Small intestine (tissue), 16 donors: ENCODE data around the gene PPP6C. TPM values are rescaled to one million over a fixed set of nuclear protein-coding genes. Genes with fewer than 3 reads are reported as not detected.
A peak's percentile ranks its signal among the peaks of the same experiment; 100 is the strongest.
"Not testable (repeated sequence)": the region's sequence is repeated elsewhere in the genome, so short reads cannot be mapped to it uniquely, and the experiment has no call there.

ENCODE experiments used
- DNase-seq, 2 donors: peaks; one replicate each; pipeline versions ENCODE4 v3.0.0 to v3.0.0-alpha.2; 2013
- FAIRE-seq: peaks from 2 replicates; lab custom pipeline; 2012; peaks lifted over from hg19 to GRCh38; lab: Jason Lieb, UNC
- H3K27ac ChIP-seq, 3 donors: one replicate each; pipeline ENCODE4 v1.5.1; 2013; ENCODE audit warnings: low read length in 2 of 3, mild to moderate bottlenecking in 2 of 3, control low read depth in 1 of 3, inconsistent platforms in 1 of 3, low read depth in 1 of 3, moderate library complexity in 1 of 3
- H3K27me3 ChIP-seq, 3 donors: one replicate each; pipeline ENCODE4 v1.6.1; 2013; ENCODE audit warnings: low read length in 3 of 3, inconsistent platforms in 1 of 3; ENCODE audit not compliant: control insufficient read depth in 3 of 3, insufficient read depth in 3 of 3
- H3K36me3 ChIP-seq, 3 donors: one replicate each; pipeline ENCODE4 v1.6.1; 2013; ENCODE audit warnings: low read length in 3 of 3, inconsistent platforms in 1 of 3, low read depth in 1 of 3, mild to moderate bottlenecking in 1 of 3, moderate library complexity in 1 of 3; ENCODE audit not compliant: control insufficient read depth in 3 of 3, insufficient read depth in 2 of 3
- H3K4me1 ChIP-seq, 3 donors: one replicate each; pipeline ENCODE4 v1.6.1; 2013; ENCODE audit warnings: low read length in 2 of 3, inconsistent platforms in 1 of 3, low read depth in 1 of 3, mild to moderate bottlenecking in 1 of 3, moderate library complexity in 1 of 3; ENCODE audit not compliant: control insufficient read depth in 3 of 3, insufficient read depth in 2 of 3
- H3K4me3 ChIP-seq, 3 donors: one replicate each; pipeline ENCODE4 v1.5.1; 2013; ENCODE audit warnings: low read length in 3 of 3, control low read depth in 1 of 3, inconsistent platforms in 1 of 3, low read depth in 1 of 3, mild to moderate bottlenecking in 1 of 3, moderate library complexity in 1 of 3
- H3K9me3 ChIP-seq, 2 donors: one replicate each; pipeline ENCODE4 v1.6.1; 2013; ENCODE audit warnings: low read depth in 1 of 2, low read length in 1 of 2; ENCODE audit not compliant: control insufficient read depth in 2 of 2, insufficient read depth in 1 of 2
- whole genome bisulfite sequencing, 3 donors: extraction: QIAGEN DNeasy Blood & Tissue Kit; methylation state at CpG; one replicate each; pipeline ENCODE4 v1.1.7; 2013; 5-methylcytosine and 5-hydroxymethylcytosine counted together
- long read RNA-seq, 10 donors: transcript quantifications; one replicate each; lab custom pipeline, GENCODE V29; 2026
- polyA plus RNA-seq, 4 donors: library from polyadenylated mRNA; stranded (reverse) in 3 of 4; unstranded in 1 of 4; fragments of 200-250 nt in 3 of 4; fragments of 120-200 nt in 1 of 4; gene quantifications; one replicate each; pipeline versions ENCODE4 v1.2.1 to v1.2.3, GENCODE V29; 2013
- donor health status: healthy with polysubstance abuse.
- donor health status: control.
- donor health status: control.
- donor health status: Bipolar disorder and iron deficiency.
- donor health status: healthy.

PPP6C gene
- 10 to 100 TPM; 22.6 to 31.5 (median 24.3) TPM for polyA plus RNA-seq
- long read RNA-seq, donor 1, full-length matches to known transcripts: 23 of 23 reads
- long read RNA-seq, donor 1, partial matches to known transcripts: 0 of 23 reads
- long read RNA-seq, donor 1, other reads (novel, unspliced or antisense): 0 of 23 reads
- long read RNA-seq, donor 2, full-length matches to known transcripts: 8 of 8 reads
- long read RNA-seq, donor 2, partial matches to known transcripts: 0 of 8 reads
- long read RNA-seq, donor 2, other reads (novel, unspliced or antisense): 0 of 8 reads
- long read RNA-seq, donor 3, full-length matches to known transcripts: 14 of 14 reads
- long read RNA-seq, donor 3, partial matches to known transcripts: 0 of 14 reads
- long read RNA-seq, donor 3, other reads (novel, unspliced or antisense): 0 of 14 reads
- long read RNA-seq, donor 4: 0 reads
- long read RNA-seq, donor 5, full-length matches to known transcripts: 3 of 30 reads
- long read RNA-seq, donor 5, partial matches to known transcripts: 27 of 30 reads
- long read RNA-seq, donor 5, other reads (novel, unspliced or antisense): 0 of 30 reads
- long read RNA-seq, donor 6, full-length matches to known transcripts: 13 of 13 reads
- long read RNA-seq, donor 6, partial matches to known transcripts: 0 of 13 reads
- long read RNA-seq, donor 6, other reads (novel, unspliced or antisense): 0 of 13 reads
- long read RNA-seq, donor 7: 0 reads
- long read RNA-seq, donor 8, full-length matches to known transcripts: 2 of 8 reads
- long read RNA-seq, donor 8, partial matches to known transcripts: 6 of 8 reads
- long read RNA-seq, donor 8, other reads (novel, unspliced or antisense): 0 of 8 reads
- long read RNA-seq, donor 9, full-length matches to known transcripts: 4 of 4 reads
- long read RNA-seq, donor 9, partial matches to known transcripts: 0 of 4 reads
- long read RNA-seq, donor 9, other reads (novel, unspliced or antisense): 0 of 4 reads
- long read RNA-seq, donor 10, full-length matches to known transcripts: 18 of 18 reads
- long read RNA-seq, donor 10, partial matches to known transcripts: 0 of 18 reads
- long read RNA-seq, donor 10, other reads (novel, unspliced or antisense): 0 of 18 reads

GRCh38 chr9:125189361-125190289, at the start of gene PPP6C:
Gene PPP6C (minus strand): TSS chr9:125189803. CDS start chr9:125189718, 85 bp downstream.
- peak within 1 kb of the TSS; percentile 85 to 97 (median 86) for H3K27ac ChIP-seq
- H3K4me1 ChIP-seq: peaks cover 0 to 9% (median 6%) of the 10 kb centered on the region in 3 donors

GRCh38 chr9:125238915-125239446, 49.4 kb upstream of the PPP6C start:
- 62 to 74% (median 69%) methylated on average over 14 of the region's 14 CpGs for WGBS, 3 donors
- FAIRE-seq: no peak
- Histone ChIP-seq H3K4me1 (peaks cover 5 to 17% (median 8%) of the 10 kb centered on the region in 3 donors), H3K9me3 (no peaks in the 10 kb centered on the region), H3K27me3 (no peaks in the 10 kb centered on the region), H3K27ac (no peak overlapping the region), H3K4me3 (peak overlapping the region in 2 of 3 donors; percentile 70 to 95), H3K36me3 (peaks cover 13 to 36% (median 23%) of the 10 kb centered on the region in 3 donors)
- no peak for DNase-seq

More at GRCh38 chr9:125189361-125190289, at the start of gene PPP6C:
- 0 to 1% (median 1%) methylated on average over 65 to 82 of the region's 82 CpGs for WGBS, 3 donors
- Histone ChIP-seq H3K9me3 (no peaks in the 10 kb centered on the region), H3K36me3 (peaks cover 0 to 3% (median 0%) of the 10 kb centered on the region in 3 donors), H3K27me3 (no peaks in the 10 kb centered on the region), H3K4me3 (peak within 1 kb of the TSS; percentile 74 to 100 (median 98))
- FAIRE-seq: no peak
- peak; percentile 96 to 99 for DNase-seq

- FAIRE-seq: no peak
- no peak for DNase-seq
- WGBS, 3 donors: 67 to 75% (median 72%) methylated on average over 7 of the region's 7 CpGs
- no peaks in the 10 kb centered on the region for H3K27me3 ChIP-seq
- peaks cover 5 to 17% (median 8%) of the 10 kb centered on the region in 3 donors for H3K4me1 ChIP-seq
- peaks cover 13 to 37% (median 23%) of the 10 kb centered on the region in 3 donors for H3K36me3 ChIP-seq
- H3K27ac ChIP-seq: no peak overlapping the region
- H3K4me3 ChIP-seq: peak overlapping the region in 2 of 3 donors; percentile 70 to 95
- H3K9me3 ChIP-seq: no peaks in the 10 kb centered on the region
Observed at GRCh38 chr9:125238127-125238914, 48.7 kb upstream of the PPP6C start.

GRCh38 chr9:125236520-125237159, 47.0 kb upstream of the PPP6C start:
- not testable (repeated sequence) for DNase-seq, H3K9me3 ChIP-seq, H3K27me3 ChIP-seq, H3K27ac ChIP-seq, FAIRE-seq
- 50 to 71% (median 54%) methylated on average over 5 of the region's 5 CpGs for WGBS, 3 donors
- H3K4me3 ChIP-seq: peak overlapping the region in 1 of 3 donors; percentile 20
- peaks cover 5 to 12% (median 8%) of the 10 kb centered on the region in 3 donors for H3K4me1 ChIP-seq
- peaks cover 13 to 42% (median 23%) of the 10 kb centered on the region in 3 donors for H3K36me3 ChIP-seq

- Histone ChIP-seq H3K36me3 (peaks cover 13 to 45% (median 23%) of the 10 kb centered on the region in 3 donors), H3K4me1 (peaks cover 5 to 12% (median 8%) of the 10 kb centered on the region in 3 donors), H3K9me3 (no peaks in the 10 kb centered on the region), H3K4me3 (peak overlapping the region in 1 of 3 donors; percentile 20), H3K27ac (no peak overlapping the region), H3K27me3 (no peaks in the 10 kb centered on the region)
- WGBS, 3 donors: 42 to 49% (median 48%) methylated on average over 5 of the region's 5 CpGs
- peak in 1 of 2 donors; percentile 8 for DNase-seq
- no peak for FAIRE-seq
Observed at GRCh38 chr9:125235804-125236519, 46.4 kb upstream of the PPP6C start.

GRCh38 chr9:125234099-125234498, 44.5 kb upstream of the PPP6C start:
- peaks cover 10 to 44% (median 29%) of the 10 kb centered on the region in 3 donors for H3K36me3 ChIP-seq
- WGBS, 3 donors: 93 to 94% (median 93%) methylated on average over 8 of the region's 8 CpGs
- H3K27me3 ChIP-seq, FAIRE-seq, DNase-seq, H3K4me3 ChIP-seq, H3K27ac ChIP-seq, H3K4me1 ChIP-seq, H3K9me3 ChIP-seq: not testable (repeated sequence)
